ENCODE results near the gene CARD11.

- TF ChIP-seq CTCF (IDR thresholded peaks at IDR 0.05) (no peak), POLR2A (IDR thresholded peaks at IDR 0.05) (no peak)
These were observed 32.3 kb downstream of the CARD11 start for GRCh38 chr7:3011211-3011852.
